ENCODE measurements around the gene CABLES1.

The CABLES1 gene

GRCh38 chr18:23211146-23211545, 75.9 kb downstream of the CABLES1 start:
- H3K4me3 ChIP-seq (ENCODE audit: low read depth, low read length) = no peak overlapping the region
- in situ Hi-C loops (cut with HindIII; ENCODE audit: low sequenced_read_pairs) = no loop called here
- TF ChIP-seq CTCF (IDR thresholded peaks at IDR 0.05; ENCODE audit: low read depth, low read length) = no peak
- no peak for DNase-seq (ENCODE audit: low read depth, low spot score)

GRCh38 chr18:23212161-23212560, 76.9 kb downstream of the CABLES1 start:
- in situ Hi-C loops (cut with HindIII; ENCODE audit: low sequenced_read_pairs) = no loop called here
- no peak for TF ChIP-seq CTCF (IDR thresholded peaks at IDR 0.05; ENCODE audit: low read depth, low read length)
- no peak for DNase-seq (ENCODE audit: low read depth, low spot score)

GRCh38 chr18:23213200-23213599, 77.9 kb downstream of the CABLES1 start:
- DNase-seq (ENCODE audit: low read depth, low spot score) = no peak
- no peak overlapping the region for H3K4me3 ChIP-seq (ENCODE audit: low read depth, low read length)
- no peak for TF ChIP-seq CTCF (IDR thresholded peaks at IDR 0.05; ENCODE audit: low read depth, low read length)
- in situ Hi-C loops (cut with HindIII; ENCODE audit: low sequenced_read_pairs) = no loop called here

More at GRCh38 chr18:23212161-23212560, 76.9 kb downstream of the CABLES1 start:
- H3K4me3 ChIP-seq (ENCODE audit: low read depth, low read length) = no peak overlapping the region

- TF ChIP-seq CTCF (IDR thresholded peaks at IDR 0.05; ENCODE audit: low read depth, low read length) = no peak
- DNase-seq (ENCODE audit: low read depth, low spot score) = no peak
- in situ Hi-C loops (cut with HindIII; ENCODE audit: low sequenced_read_pairs) = no loop called here
- H3K4me3 ChIP-seq (ENCODE audit: low read depth, low read length) = no peak overlapping the region
These were observed 82.5 kb downstream of the CABLES1 start for GRCh38 chr18:23217781-23218180.

GRCh38 chr18:23220355-23220754, 85.1 kb downstream of the CABLES1 start:
- DNase-seq (ENCODE audit: low read depth, low spot score) = no peak
- in situ Hi-C loops (cut with HindIII; ENCODE audit: low sequenced_read_pairs) = no loop called here
- no peak for TF ChIP-seq CTCF (IDR thresholded peaks at IDR 0.05; ENCODE audit: low read depth, low read length)
- no peak overlapping the region for H3K4me3 ChIP-seq (ENCODE audit: low read depth, low read length)

GRCh38 chr18:23223641-23224040, 88.4 kb downstream of the CABLES1 start:
- TF ChIP-seq CTCF (IDR thresholded peaks at IDR 0.05; ENCODE audit: low read depth, low read length) = no peak
- DNase-seq (ENCODE audit: low read depth, low spot score) = no peak
- H3K4me3 ChIP-seq (ENCODE audit: low read depth, low read length) = no peak overlapping the region
- in situ Hi-C loops (cut with HindIII; ENCODE audit: low sequenced_read_pairs) = no loop called here

GRCh38 chr18:23225503-23225902, 90.2 kb downstream of the CABLES1 start:
- H3K4me3 ChIP-seq (ENCODE audit: low read depth, low read length) = no peak overlapping the region
- no peak for TF ChIP-seq CTCF (IDR thresholded peaks at IDR 0.05; ENCODE audit: low read depth, low read length)
- in situ Hi-C loops (cut with HindIII; ENCODE audit: low sequenced_read_pairs) = no loop called here
- DNase-seq (ENCODE audit: low read depth, low spot score) = peak; percentile 95
